AG04450 (cell line): Measurements from ENCODE around the gene LRCH1. TPM values are rescaled to one million over a fixed set of nuclear protein-coding genes. Genes with fewer than 3 reads are reported as not detected.

Experiments
- CTCF ChIA-PET: fragments of 300-600, 350-600 bp; formaldehyde crosslinking; extraction: SDS; loops from one replicate; lab custom pipeline; 2022; ENCODE audit warnings: antibody characterized with exemption, inconsistent platforms; lab: Charles Lee
- POLR2A ChIA-PET: fragments of 350-600 bp; formaldehyde crosslinking; extraction: SDS; loops from one replicate; lab custom pipeline; 2021; ENCODE audit warnings: antibody characterized with exemption, inconsistent platforms; lab: Yijun Ruan, JAX
- DNase-seq: peaks from one replicate; pipeline ENCODE4 v3.0.0-alpha.2; 2011; ENCODE audit warnings: low read depth, low spot score
- H3K27ac ChIP-seq: one replicate; pipeline ENCODE4 v1.5.1; 2012; ENCODE audit warnings: low read depth, low read length, control low read depth
- H3K27me3 ChIP-seq: one replicate; pipeline ENCODE4 v1.6.0; 2012; ENCODE audit warnings: low read length; ENCODE audit not compliant: control insufficient read depth, insufficient read depth
- H3K4me3 ChIP-seq: 2 replicates; pipeline ENCODE4 v1.5.1; 2011; ENCODE audit warnings: mild to moderate bottlenecking, low read depth, low read length, control low read depth
- H3K9me3 ChIP-seq: 2 replicates; pipeline ENCODE4 v1.5.1; 2012; ENCODE audit warnings: low read length; ENCODE audit not compliant: control insufficient read depth, insufficient read depth
- polyA plus RNA-seq: library from polyadenylated mRNA; depleted of rRNA; stranded (reverse); fragments of >200 nt; gene quantifications from 2 replicates; pipeline ENCODE4 v1.2.3, GENCODE V29; 2011
- TF ChIP-seq, protein P1 (sequence below): IDR thresholded peaks from 2 replicates; pipeline ENCODE4 v1.5.1; 2011; ENCODE audit warnings: low read depth, low read length, control low read depth, inconsistent platforms

Gene LRCH1
- polyA plus RNA-seq, 1 experiment = 17.4 TPM

DNA sequence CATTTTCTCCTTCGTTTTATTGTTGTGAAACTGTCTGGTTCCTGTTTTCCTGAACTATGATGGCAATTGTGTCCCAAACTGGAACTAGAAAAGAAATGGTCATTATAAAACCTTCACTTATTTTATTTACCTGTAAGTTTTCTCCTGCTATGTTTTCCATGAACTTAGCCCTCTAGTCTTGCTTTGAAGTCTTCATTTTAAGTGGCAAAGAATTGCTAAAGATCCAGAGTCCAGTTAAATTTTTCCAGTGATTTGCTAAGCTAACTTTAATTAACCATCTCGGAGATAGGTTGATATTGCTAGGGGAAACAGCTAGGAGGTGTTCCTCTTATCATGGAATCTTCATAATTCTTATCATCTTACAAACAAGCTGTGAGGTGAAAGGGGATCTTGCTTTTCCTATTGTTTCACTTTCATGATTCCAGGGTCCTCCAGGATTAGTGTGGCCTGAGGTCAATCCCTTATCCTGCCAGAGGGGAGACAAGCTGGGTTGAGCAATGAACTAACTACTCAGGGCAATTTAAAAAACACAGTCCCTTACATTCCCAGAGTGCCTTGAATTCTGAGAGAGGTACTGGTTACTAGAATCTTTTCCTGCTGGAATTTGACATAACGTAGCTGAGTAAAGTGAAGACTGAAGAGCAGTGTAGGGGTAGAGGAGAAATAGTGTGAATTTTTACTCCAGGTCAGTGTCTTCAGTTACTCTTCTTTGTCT is 131.5 kb downstream of the LRCH1 start:
- TF ChIP-seq, protein P1, sequence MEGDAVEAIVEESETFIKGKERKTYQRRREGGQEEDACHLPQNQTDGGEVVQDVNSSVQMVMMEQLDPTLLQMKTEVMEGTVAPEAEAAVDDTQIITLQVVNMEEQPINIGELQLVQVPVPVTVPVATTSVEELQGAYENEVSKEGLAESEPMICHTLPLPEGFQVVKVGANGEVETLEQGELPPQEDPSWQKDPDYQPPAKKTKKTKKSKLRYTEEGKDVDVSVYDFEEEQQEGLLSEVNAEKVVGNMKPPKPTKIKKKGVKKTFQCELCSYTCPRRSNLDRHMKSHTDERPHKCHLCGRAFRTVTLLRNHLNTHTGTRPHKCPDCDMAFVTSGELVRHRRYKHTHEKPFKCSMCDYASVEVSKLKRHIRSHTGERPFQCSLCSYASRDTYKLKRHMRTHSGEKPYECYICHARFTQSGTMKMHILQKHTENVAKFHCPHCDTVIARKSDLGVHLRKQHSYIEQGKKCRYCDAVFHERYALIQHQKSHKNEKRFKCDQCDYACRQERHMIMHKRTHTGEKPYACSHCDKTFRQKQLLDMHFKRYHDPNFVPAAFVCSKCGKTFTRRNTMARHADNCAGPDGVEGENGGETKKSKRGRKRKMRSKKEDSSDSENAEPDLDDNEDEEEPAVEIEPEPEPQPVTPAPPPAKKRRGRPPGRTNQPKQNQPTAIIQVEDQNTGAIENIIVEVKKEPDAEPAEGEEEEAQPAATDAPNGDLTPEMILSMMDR = peak; percentile 9; the same call in 1 of the 2 replicates
- POLR2A ChIA-PET = no interaction called here
- Histone ChIP-seq H3K9me3 (no peaks in the 10 kb centered on the region), H3K27ac (no peak overlapping the region), H3K27me3 (no peaks in the 10 kb centered on the region), H3K4me3 (no peak overlapping the region)
- no peak for DNase-seq
- CTCF ChIA-PET = interaction anchor here (0.6 to 2.1 kb wide), 2 partner anchors 132 to 311 kb away, joined by 3 to 14 read pairs; partner anchors contain the start of gene LRCH1

DNA sequence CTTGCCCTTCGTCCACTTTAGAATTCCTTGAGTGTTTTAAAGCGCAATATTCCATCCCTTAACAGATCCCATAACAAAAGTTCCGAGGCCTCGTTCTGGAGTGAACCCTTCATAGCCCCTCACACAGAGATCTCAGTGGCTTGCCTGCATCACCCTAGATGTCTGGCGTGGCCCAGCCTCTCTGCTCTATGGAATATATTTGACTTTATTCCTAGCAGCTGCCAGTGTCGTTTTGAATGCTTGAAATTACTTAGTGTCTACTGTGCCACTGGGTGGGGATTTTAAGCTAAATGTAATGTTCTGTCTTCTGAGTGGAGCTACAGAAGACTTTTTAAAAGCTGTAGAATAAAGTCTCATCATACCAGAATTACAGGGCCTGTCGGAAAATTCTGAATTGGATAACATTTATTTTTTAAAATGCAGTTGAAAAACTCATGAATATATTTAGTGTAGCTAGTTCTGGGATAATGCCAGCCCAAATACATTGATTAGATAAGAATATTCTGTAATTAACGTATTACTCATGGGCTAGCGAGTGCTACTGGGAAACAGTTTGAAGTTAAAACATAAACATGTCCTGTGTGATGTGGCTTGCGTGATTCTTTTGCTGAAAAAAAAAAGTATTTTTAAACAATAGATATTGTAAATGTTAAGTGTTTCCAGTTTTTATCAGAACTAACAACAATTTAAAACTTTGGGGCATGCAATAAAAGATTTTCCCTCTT is 132.2 kb downstream of the LRCH1 start:
- no peak for DNase-seq
- Histone ChIP-seq H3K27me3 (no peaks in the 10 kb centered on the region), H3K9me3 (no peaks in the 10 kb centered on the region), H3K27ac (no peak overlapping the region), H3K4me3 (no peak overlapping the region)
- CTCF ChIA-PET = interaction anchor here (2.1 kb wide), 1 partner anchor 133 kb away, joined by 14 read pairs; the partner anchor contains the start of gene LRCH1
- POLR2A ChIA-PET = no interaction called here
- TF ChIP-seq, protein P1 = no peak

GRCh38 chr13:46686171-46686570 is 133.2 kb downstream of the LRCH1 start:
- ChIA-PET POLR2A (no interaction called here), CTCF (no interaction called here)
- H3K9me3 ChIP-seq = no peaks in the 10 kb centered on the region
- H3K4me3 ChIP-seq = no peak overlapping the region
- TF ChIP-seq, protein P1 = no peak
- no peak overlapping the region for H3K27ac ChIP-seq
- no peak for DNase-seq
- no peaks in the 10 kb centered on the region for H3K27me3 ChIP-seq

GRCh38 chr13:46687810-46688209 is 134.8 kb downstream of the LRCH1 start:
- TF ChIP-seq, protein P1 = no peak
- ChIA-PET POLR2A (no interaction called here), CTCF (interaction anchor here (1.3 kb wide), 1 partner anchor 136 kb away, joined by 5 read pairs; no protein-coding TSS in a partner anchor)
- Histone ChIP-seq H3K9me3 (no peaks in the 10 kb centered on the region), H3K4me3 (no peak overlapping the region), H3K27me3 (no peaks in the 10 kb centered on the region), H3K27ac (no peak overlapping the region)
- no peak for DNase-seq

GRCh38 chr13:46688306-46688705 is 135.3 kb downstream of the LRCH1 start:
- no peaks in the 10 kb centered on the region for H3K27me3 ChIP-seq

More at GRCh38 chr13:46688306-46688705, 135.3 kb downstream of the LRCH1 start:
- Histone ChIP-seq H3K27ac (no peak overlapping the region), H3K4me3 (no peak overlapping the region), H3K9me3 (no peaks in the 10 kb centered on the region)
- CTCF ChIA-PET = interaction anchor here (1.3 kb wide), 1 partner anchor 136 kb away, joined by 5 read pairs; no protein-coding TSS in a partner anchor
- TF ChIP-seq, protein P1 = no peak
- POLR2A ChIA-PET = no interaction called here
- no peak for DNase-seq
